ENCODE measurements around the gene SPRR5. TPM values are rescaled to one million over a fixed set of nuclear protein-coding genes. Genes with fewer than 3 reads are reported as not detected.

SPRR5 gene
- total and polyA plus RNA-seq, 4 donors: not detected

GRCh38 chr1:152912471-152912870, 34.5 kb upstream of the SPRR5 start:
- Histone ChIP-seq H3K36me3 (ENCODE audit: control insufficient read depth, insufficient read depth, low read length) (no peaks in the 10 kb centered on the region), H3K4me3 (ENCODE audit: low read depth, low read length) (no peak overlapping the region), H3K27me3 (ENCODE audit: control insufficient read depth, insufficient read depth, low read length) (peaks cover 2% of the 10 kb centered on the region), H3K4me1 (ENCODE audit: control insufficient read depth, insufficient read depth, low read length) (no peaks in the 10 kb centered on the region), H3K27ac (ENCODE audit: low read depth, low read length) (no peak overlapping the region), H3K9me3 (ENCODE audit: control insufficient read depth, insufficient read depth, low read length) (no peaks in the 10 kb centered on the region)
- 80% methylated on average over 1 of the region's 1 CpG for WGBS (ENCODE audit: insufficient coverage)
- no peak for DNase-seq (ENCODE audit: low read depth in 4 of 6, low spot score in 6 of 6)

DNA sequence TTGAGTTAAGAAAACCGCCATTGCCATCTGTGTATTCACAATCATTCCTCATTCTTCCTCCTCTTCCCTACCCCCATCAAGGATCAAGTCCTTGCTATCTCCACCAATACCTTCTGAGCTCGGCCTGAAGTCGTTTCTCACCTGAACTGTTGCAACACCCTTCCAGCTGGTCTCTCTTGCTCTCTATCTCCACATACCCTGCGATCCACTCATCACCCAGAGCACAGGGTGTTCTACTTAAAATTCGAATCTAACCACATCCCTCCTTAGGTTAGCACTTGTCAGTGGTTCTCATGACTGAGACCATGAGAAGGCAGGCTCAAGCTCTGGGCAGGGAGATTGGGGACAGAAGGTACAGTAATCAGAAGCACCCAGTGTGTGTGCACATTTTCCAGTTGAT, 34.1 kb upstream of the SPRR5 start:
- no peaks in the 10 kb centered on the region for H3K36me3 ChIP-seq (ENCODE audit: control insufficient read depth, insufficient read depth, low read length)
- WGBS (ENCODE audit: insufficient coverage): 73% methylated on average over 3 of the region's 5 CpGs
- peaks cover 2% of the 10 kb centered on the region for H3K27me3 ChIP-seq (ENCODE audit: control insufficient read depth, insufficient read depth, low read length)
- H3K4me3 ChIP-seq (ENCODE audit: low read depth, low read length): no peak overlapping the region
- no peaks in the 10 kb centered on the region for H3K4me1 ChIP-seq (ENCODE audit: control insufficient read depth, insufficient read depth, low read length)
- no peaks in the 10 kb centered on the region for H3K9me3 ChIP-seq (ENCODE audit: control insufficient read depth, insufficient read depth, low read length)
- no peak for DNase-seq (ENCODE audit: low read depth in 4 of 6, low spot score in 6 of 6)
- H3K27ac ChIP-seq (ENCODE audit: low read depth, low read length): no peak overlapping the region

DNA sequence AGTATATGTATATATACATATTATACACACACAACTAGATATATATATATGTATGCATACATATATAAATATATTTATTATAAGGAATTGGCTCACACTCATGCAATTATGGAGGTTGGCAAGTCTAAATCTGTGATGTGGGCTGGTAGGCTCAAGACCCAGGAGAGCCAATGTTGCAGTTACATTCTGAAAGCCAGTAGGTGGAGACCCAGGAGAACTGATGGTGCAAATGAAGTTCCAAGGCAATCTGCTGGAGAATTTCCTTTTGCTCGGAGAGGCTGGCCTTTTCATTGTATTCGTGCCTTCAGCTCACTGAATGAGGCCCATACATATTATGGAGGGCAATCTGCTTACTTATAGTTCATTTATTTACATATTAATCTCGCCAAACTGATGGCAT, 29.2 kb upstream of the SPRR5 start:
- H3K4me1 ChIP-seq (ENCODE audit: control insufficient read depth, insufficient read depth, low read length): no peaks in the 10 kb centered on the region
- no CpG with 5 or more reads among the region's 3 CpGs for WGBS (ENCODE audit: insufficient coverage)
- DNase-seq (ENCODE audit: low read depth in 4 of 6, low spot score in 6 of 6): peak in 3 of 6 donors; percentile 5 to 58 (median 21)

DNA sequence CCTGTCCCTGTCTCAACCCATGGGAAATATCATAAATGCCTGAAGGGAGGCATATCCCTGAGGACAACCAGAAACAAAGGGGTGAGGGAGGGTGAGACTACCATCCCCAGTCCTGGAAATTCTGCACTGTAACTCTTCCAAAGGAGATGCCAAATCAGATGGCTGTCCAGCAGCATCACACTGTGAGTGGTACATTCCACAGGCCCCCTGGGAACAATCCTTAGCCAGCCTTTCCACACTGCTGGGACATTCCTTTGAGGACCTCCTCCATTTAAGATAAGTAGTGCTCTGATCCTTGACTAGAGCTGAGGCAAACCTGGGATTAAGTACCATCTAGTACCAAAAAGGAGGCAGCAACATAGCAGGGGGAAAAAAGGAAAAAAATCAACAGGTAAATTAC, 27.9 kb upstream of the SPRR5 start:
- Histone ChIP-seq H3K36me3 (ENCODE audit: control insufficient read depth, insufficient read depth, low read length) (no peaks in the 10 kb centered on the region), H3K27ac (ENCODE audit: low read depth, low read length) (no peak overlapping the region), H3K27me3 (ENCODE audit: control insufficient read depth, insufficient read depth, low read length) (no peaks in the 10 kb centered on the region)

More for the DNA sequence above, 29.2 kb upstream of the SPRR5 start:
- H3K4me3 ChIP-seq (ENCODE audit: low read depth, low read length): no peak overlapping the region
- no peaks in the 10 kb centered on the region for H3K27me3 ChIP-seq (ENCODE audit: control insufficient read depth, insufficient read depth, low read length)
- H3K9me3 ChIP-seq (ENCODE audit: control insufficient read depth, insufficient read depth, low read length): no peaks in the 10 kb centered on the region
- no peak overlapping the region for H3K27ac ChIP-seq (ENCODE audit: low read depth, low read length)
- no peaks in the 10 kb centered on the region for H3K36me3 ChIP-seq (ENCODE audit: control insufficient read depth, insufficient read depth, low read length)

DNA sequence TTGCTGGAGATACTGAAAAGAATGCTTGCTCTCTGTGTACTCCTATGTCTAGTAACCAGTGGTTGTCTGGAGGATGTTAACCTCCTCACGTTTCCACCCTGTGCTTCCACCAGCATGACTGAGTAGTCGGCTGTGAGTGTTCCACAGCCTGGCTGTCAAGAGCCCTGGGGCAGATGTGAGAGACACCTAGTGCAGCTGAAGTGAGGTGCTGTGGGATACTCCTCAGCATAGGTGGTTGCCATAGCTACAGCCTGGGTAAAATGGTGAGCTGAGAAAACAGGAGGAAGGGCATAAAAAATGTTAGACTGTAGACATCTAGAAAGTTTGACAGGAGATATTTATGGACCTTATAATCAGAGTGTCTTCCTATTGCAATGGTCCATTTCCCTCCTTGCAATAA, 22.8 kb upstream of the SPRR5 start:
- peaks cover 2% of the 10 kb centered on the region for H3K9me3 ChIP-seq (ENCODE audit: control insufficient read depth, insufficient read depth, low read length)
- H3K36me3 ChIP-seq (ENCODE audit: control insufficient read depth, insufficient read depth, low read length): no peaks in the 10 kb centered on the region
- no peaks in the 10 kb centered on the region for H3K27me3 ChIP-seq (ENCODE audit: control insufficient read depth, insufficient read depth, low read length)
- peak in 1 of 6 donors; percentile 7 for DNase-seq (ENCODE audit: low read depth in 4 of 6, low spot score in 6 of 6)
- H3K4me3 ChIP-seq (ENCODE audit: low read depth, low read length): no peak overlapping the region
- no peak overlapping the region for H3K27ac ChIP-seq (ENCODE audit: low read depth, low read length)
- WGBS (ENCODE audit: insufficient coverage): 71% methylated on average over 2 of the region's 2 CpGs
- no peaks in the 10 kb centered on the region for H3K4me1 ChIP-seq (ENCODE audit: control insufficient read depth, insufficient read depth, low read length)

More for the DNA sequence above, 27.9 kb upstream of the SPRR5 start:
- DNase-seq (ENCODE audit: low read depth in 4 of 6, low spot score in 6 of 6): no peak
- no peak overlapping the region for H3K4me3 ChIP-seq (ENCODE audit: low read depth, low read length)
- H3K9me3 ChIP-seq (ENCODE audit: control insufficient read depth, insufficient read depth, low read length): no peaks in the 10 kb centered on the region
- H3K4me1 ChIP-seq (ENCODE audit: control insufficient read depth, insufficient read depth, low read length): no peaks in the 10 kb centered on the region

DNA sequence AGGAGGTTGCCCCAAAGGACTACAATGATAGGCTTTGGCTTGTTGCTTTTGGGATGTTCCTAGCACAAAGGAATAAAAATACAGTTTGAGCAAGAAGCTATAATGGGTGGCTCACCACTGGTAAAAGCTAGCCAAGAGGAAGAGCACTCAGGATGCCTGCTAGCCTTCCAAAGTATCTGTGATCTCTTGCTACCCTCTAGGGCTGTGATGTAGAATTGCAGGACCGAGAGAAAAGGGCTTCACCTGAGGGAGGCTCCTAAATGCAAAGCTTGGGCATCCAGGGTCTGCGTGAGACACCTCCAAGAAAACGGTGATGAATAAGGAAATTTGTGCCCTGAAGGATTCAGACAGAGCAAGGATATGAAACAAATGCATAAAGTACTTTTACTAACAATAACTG, 20.9 kb upstream of the SPRR5 start:
- WGBS (ENCODE audit: insufficient coverage): 67% methylated on average over 1 of the region's 3 CpGs

GRCh38 chr1:152928671-152929070, 18.3 kb upstream of the SPRR5 start:
- WGBS (ENCODE audit: insufficient coverage): no CpG with 5 or more reads among the region's 3 CpGs
- DNase-seq (ENCODE audit: low read depth in 4 of 6, low spot score in 6 of 6): no peak
- H3K4me1 ChIP-seq (ENCODE audit: control insufficient read depth, insufficient read depth, low read length): no peaks in the 10 kb centered on the region
- no peak overlapping the region for H3K4me3 ChIP-seq (ENCODE audit: low read depth, low read length)
- H3K27me3 ChIP-seq (ENCODE audit: control insufficient read depth, insufficient read depth, low read length): no peaks in the 10 kb centered on the region
- H3K9me3 ChIP-seq (ENCODE audit: control insufficient read depth, insufficient read depth, low read length): peaks cover 2% of the 10 kb centered on the region
- no peaks in the 10 kb centered on the region for H3K36me3 ChIP-seq (ENCODE audit: control insufficient read depth, insufficient read depth, low read length)
- H3K27ac ChIP-seq (ENCODE audit: low read depth, low read length): no peak overlapping the region

More for the DNA sequence above, 20.9 kb upstream of the SPRR5 start:
- H3K27me3 ChIP-seq (ENCODE audit: control insufficient read depth, insufficient read depth, low read length): no peaks in the 10 kb centered on the region
- H3K36me3 ChIP-seq (ENCODE audit: control insufficient read depth, insufficient read depth, low read length): no peaks in the 10 kb centered on the region
- H3K4me1 ChIP-seq (ENCODE audit: control insufficient read depth, insufficient read depth, low read length): no peaks in the 10 kb centered on the region
- peak in 1 of 6 donors; percentile 22 for DNase-seq (ENCODE audit: low read depth in 4 of 6, low spot score in 6 of 6)
- H3K4me3 ChIP-seq (ENCODE audit: low read depth, low read length): no peak overlapping the region
- H3K27ac ChIP-seq (ENCODE audit: low read depth, low read length): no peak overlapping the region
- peaks cover 2% of the 10 kb centered on the region for H3K9me3 ChIP-seq (ENCODE audit: control insufficient read depth, insufficient read depth, low read length)

- no peak for DNase-seq (ENCODE audit: low read depth in 4 of 6, low spot score in 6 of 6)
- 76% methylated on average over 3 of the region's 4 CpGs for WGBS (ENCODE audit: insufficient coverage)
- no peaks in the 10 kb centered on the region for H3K36me3 ChIP-seq (ENCODE audit: control insufficient read depth, insufficient read depth, low read length)
Measured at GRCh38 chr1:152932170-152932811, 14.7 kb upstream of the SPRR5 start.

GRCh38 chr1:152933196-152933595, 13.8 kb upstream of the SPRR5 start:
- H3K27ac ChIP-seq (ENCODE audit: low read depth, low read length): no peak overlapping the region
- H3K4me1 ChIP-seq (ENCODE audit: control insufficient read depth, insufficient read depth, low read length): no peaks in the 10 kb centered on the region
- DNase-seq (ENCODE audit: low read depth in 4 of 6, low spot score in 6 of 6): no peak
- peaks cover 2% of the 10 kb centered on the region for H3K27me3 ChIP-seq (ENCODE audit: control insufficient read depth, insufficient read depth, low read length)
- no peaks in the 10 kb centered on the region for H3K9me3 ChIP-seq (ENCODE audit: control insufficient read depth, insufficient read depth, low read length)
- H3K36me3 ChIP-seq (ENCODE audit: control insufficient read depth, insufficient read depth, low read length): no peaks in the 10 kb centered on the region
- WGBS (ENCODE audit: insufficient coverage): 55% methylated on average over 1 of the region's 2 CpGs
- H3K4me3 ChIP-seq (ENCODE audit: low read depth, low read length): no peak overlapping the region

More at GRCh38 chr1:152932170-152932811, 14.7 kb upstream of the SPRR5 start:
- Histone ChIP-seq H3K9me3 (ENCODE audit: control insufficient read depth, insufficient read depth, low read length) (no peaks in the 10 kb centered on the region), H3K4me3 (ENCODE audit: low read depth, low read length) (no peak overlapping the region), H3K4me1 (ENCODE audit: control insufficient read depth, insufficient read depth, low read length) (no peaks in the 10 kb centered on the region), H3K27me3 (ENCODE audit: control insufficient read depth, insufficient read depth, low read length) (peaks cover 2% of the 10 kb centered on the region), H3K27ac (ENCODE audit: low read depth, low read length) (no peak overlapping the region)

DNA sequence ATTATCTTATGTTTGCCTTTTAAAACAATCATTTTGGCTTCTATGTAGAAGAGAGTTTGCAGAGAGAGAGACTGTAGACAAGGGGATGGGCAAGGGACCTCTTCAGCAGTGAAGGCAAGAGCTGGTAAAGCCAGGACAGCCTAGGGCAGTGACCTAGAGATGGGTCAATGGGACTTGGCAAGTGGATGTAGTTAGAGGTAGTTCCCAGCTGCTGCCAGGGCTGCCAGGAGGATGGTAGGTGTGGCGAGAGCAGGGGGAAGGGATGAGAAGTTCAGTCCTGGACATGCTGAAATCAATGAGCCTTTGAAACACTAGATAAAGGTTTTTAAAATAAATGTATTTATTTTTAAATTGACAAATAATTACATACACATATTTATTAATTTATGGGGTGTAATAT, 6.4 kb upstream of the SPRR5 start:
- Histone ChIP-seq H3K4me3 (ENCODE audit: low read depth, low read length) (no peak overlapping the region), H3K4me1 (ENCODE audit: control insufficient read depth, insufficient read depth, low read length) (no peaks in the 10 kb centered on the region), H3K27ac (ENCODE audit: low read depth, low read length) (no peak overlapping the region), H3K27me3 (ENCODE audit: control insufficient read depth, insufficient read depth, low read length) (no peaks in the 10 kb centered on the region), H3K9me3 (ENCODE audit: control insufficient read depth, insufficient read depth, low read length) (no peaks in the 10 kb centered on the region), H3K36me3 (ENCODE audit: control insufficient read depth, insufficient read depth, low read length) (no peaks in the 10 kb centered on the region)
- DNase-seq (ENCODE audit: low read depth in 4 of 6, low spot score in 6 of 6): no peak
- WGBS (ENCODE audit: insufficient coverage): no CpG with 5 or more reads among the region's 1 CpG

All from spinal cord (tissue), 10 donors.